HCT116 (cell line): ENCODE measurements around the gene PZP. TPM values are rescaled to one million over a fixed set of nuclear protein-coding genes. Genes with fewer than 3 reads are reported as not detected.

Experiments used
- ATAC-seq: fragments of 200-7000 bp; cut with Tn5 transposase; 2 replicates; pipeline ENCODE4 v1.9.1; 2020; ENCODE audit warnings: mild to moderate bottlenecking, moderate library complexity
- BruUV-seq: library from RNA; stranded (reverse); fragments of 400-500 nt; replicated peaks from 2 replicates; lab custom pipeline; 2021; lab: Mats Ljungman, UMichigan
- CTCF ChIA-PET: fragments of 300-600 bp; sonication (Branson Sonifier 250); formaldehyde crosslinking; loops from one replicate; lab custom pipeline; 2021; ENCODE audit warnings: antibody characterized with exemption; lab: Charles Lee
- POLR2A ChIA-PET: fragments of 300-600, 350-600 bp; sonication (Branson Sonifier 250); formaldehyde crosslinking; loops from one replicate; lab custom pipeline; 2021; ENCODE audit warnings: antibody characterized with exemption; lab: Charles Lee
- RAD21 ChIA-PET, 2 experiments: fragments of 300-600 bp; sonication (Branson Sonifier 250); formaldehyde crosslinking; loops; one replicate each; lab custom pipeline; 2023; ENCODE audit warnings: low total read pairs in 2 of 2; ENCODE audit not compliant: uncharacterized antibody in 2 of 2, unreplicated experiment in 2 of 2, low non-redundant PET in 1 of 2; lab: Charles Lee
- DNase-seq: peaks from one replicate; pipeline ENCODE4 v3.0.0-alpha.2; 2010; ENCODE audit warnings: low read depth, low spot score
- H2AFZ ChIP-seq: fragments of 200-600 bp; shearing (Covaris generic), sonication (generic); 2 replicates; pipeline ENCODE4 v1.6.1; 2017; ENCODE audit warnings: low read depth, mixed run types, mixed read lengths, antibody characterized with exemption, low read length; ENCODE audit not compliant: poor library complexity, severe bottlenecking
- H3K27ac ChIP-seq: 2 replicates; pipeline ENCODE4 v1.5.1; 2012; ENCODE audit warnings: low read depth, low read length
- H3K27me3 ChIP-seq: fragments of 200-600 bp; sonication (generic); 2 replicates; pipeline ENCODE4 v1.6.1; 2016; ENCODE audit warnings: mixed run types, low read length, mixed read lengths; ENCODE audit not compliant: insufficient read depth
- H3K36me3 ChIP-seq, 2 experiments: fragments of 200-500 bp in 1 of 2; fragments of 200-600 bp in 1 of 2; sonication (Bioruptor generic) in 1 of 2; sonication (generic) in 1 of 2; 2 replicates each; pipeline versions ENCODE4 v1.5.1 to v1.6.1; 2014 to 2016; ENCODE audit warnings: low read length in 2 of 2, inconsistent platforms in 1 of 2, mixed read lengths in 1 of 2, mixed run types in 1 of 2; ENCODE audit not compliant: insufficient read depth in 2 of 2, control insufficient read depth in 1 of 2
- H3K4me1 ChIP-seq, 2 experiments: fragments of 200-600 bp in 1 of 2; sonication (generic) in 1 of 2; 2 replicates each; pipeline versions ENCODE4 v1.5.1 to v1.6.1; 2012 to 2017; ENCODE audit warnings: low read length in 2 of 2, inconsistent platforms in 1 of 2, mild to moderate bottlenecking in 1 of 2, mixed read lengths in 1 of 2, mixed run types in 1 of 2, moderate library complexity in 1 of 2; ENCODE audit not compliant: insufficient read depth in 2 of 2, control insufficient read depth in 1 of 2
- H3K4me2 ChIP-seq: fragments of 200-600 bp; sonication (generic); 2 replicates; pipeline ENCODE4 v1.6.1; 2017; ENCODE audit warnings: mixed run types, low read length, mixed read lengths
- H3K4me3 ChIP-seq, 2 experiments: fragments of 200-600 bp in 1 of 2; sonication (generic) in 1 of 2; replicated peaks in 1 of 2; 2 replicates each; pipeline ENCODE4 v1.5.1; 2011 to 2016; ENCODE audit warnings: low read length in 2 of 2, control low read depth in 1 of 2, low read depth in 1 of 2, mild to moderate bottlenecking in 1 of 2, mixed read lengths in 1 of 2, mixed run types in 1 of 2
- H3K79me2 ChIP-seq: fragments of 200-600 bp; sonication (generic); 2 replicates; pipeline ENCODE4 v1.6.1; 2017; ENCODE audit warnings: mild to moderate bottlenecking, mixed run types, low read length, moderate library complexity, mixed read lengths; ENCODE audit not compliant: insufficient read depth
- H3K9ac ChIP-seq: fragments of 200-600 bp; sonication (generic); 2 replicates; pipeline ENCODE4 v1.6.1; 2016; ENCODE audit warnings: low read length, mixed read lengths
- H3K9me2 ChIP-seq: fragments of 200-600 bp; sonication (generic), shearing (Covaris generic); 2 replicates; pipeline ENCODE4 v1.6.1; 2017; ENCODE audit warnings: mixed run types, mild to moderate bottlenecking, moderate library complexity; ENCODE audit not compliant: insufficient read depth
- H3K9me3 ChIP-seq, 2 experiments: fragments of 200-500 bp in 1 of 2; fragments of 200-600 bp in 1 of 2; sonication (Bioruptor generic) in 1 of 2; sonication (generic) in 1 of 2; 2 replicates each; pipeline ENCODE4 v1.6.1; 2014 to 2017; ENCODE audit warnings: low read length in 2 of 2, mixed read lengths in 2 of 2, inconsistent platforms in 1 of 2, low read depth in 1 of 2, mild to moderate bottlenecking in 1 of 2, mixed run types in 1 of 2, moderate library complexity in 1 of 2; ENCODE audit not compliant: control insufficient read depth in 1 of 2, insufficient read depth in 1 of 2
- H4K20me1 ChIP-seq: fragments of 200-600 bp; sonication (generic), shearing (Covaris generic); 2 replicates; pipeline ENCODE4 v1.6.1; 2017; ENCODE audit warnings: mixed run types, mild to moderate bottlenecking, moderate library complexity; ENCODE audit not compliant: insufficient read depth
- CBX3 ChIP-seq: IDR thresholded peaks from 2 replicates; pipeline ENCODE4 v1.6.1; 2012; ENCODE audit warnings: low read depth
- CEBPB ChIP-seq: IDR thresholded peaks from 2 replicates; pipeline ENCODE4 v1.6.1; 2012; ENCODE audit warnings: low read depth
- CTCF ChIP-seq, 3 experiments: fragments of 200-600 bp in 1 of 3; sonication (generic) in 1 of 3; IDR thresholded peaks in 2 of 3; conservative IDR thresholded peaks in 1 of 3; 2 replicates each; pipeline ENCODE4 v1.5.1; 2012 to 2017; ENCODE audit warnings: low read depth in 2 of 3, low read length in 2 of 3, antibody characterized with exemption in 1 of 3, borderline replicate concordance in 1 of 3, control low read depth in 1 of 3, mild to moderate bottlenecking in 1 of 3, mixed read lengths in 1 of 3, mixed run types in 1 of 3, moderate library complexity in 1 of 3; ENCODE audit not compliant: insufficient read depth in 1 of 3
- EGR1 ChIP-seq: IDR thresholded peaks from 2 replicates; pipeline ENCODE4 v1.6.1; 2012; ENCODE audit warnings: low read depth
- ELF1 ChIP-seq: IDR thresholded peaks from 2 replicates; pipeline ENCODE4 v1.6.1; 2012; ENCODE audit warnings: low read depth, borderline replicate concordance
- EZH2 ChIP-seq: fragments of 200-600 bp; sonication (generic); IDR thresholded peaks from 2 replicates; pipeline ENCODE4 v1.6.1; 2017; ENCODE audit warnings: antibody characterized with exemption, mixed run types
- EZH2phosphoT487 ChIP-seq: fragments of 200-600 bp; IDR thresholded peaks from 2 replicates; pipeline ENCODE4 v1.6.1; 2018; ENCODE audit warnings: antibody characterized with exemption, borderline replicate concordance
- FOSL1 ChIP-seq: IDR thresholded peaks from 2 replicates; pipeline ENCODE4 v1.6.1; 2012; ENCODE audit warnings: low read depth
- JUND ChIP-seq: IDR thresholded peaks from 2 replicates; pipeline ENCODE4 v1.6.1; 2012
- POLR2AphosphoS5 ChIP-seq: IDR thresholded peaks from 2 replicates; pipeline ENCODE4 v1.6.1; 2011; ENCODE audit warnings: mild to moderate bottlenecking, low read depth, low read length, moderate library complexity
- RAD21 ChIP-seq: IDR thresholded peaks from 2 replicates; pipeline ENCODE4 v1.6.1; 2012; ENCODE audit warnings: low read depth, mild to moderate bottlenecking
- SIN3A ChIP-seq: IDR thresholded peaks from 2 replicates; pipeline ENCODE4 v1.6.1; 2012; ENCODE audit warnings: low read depth
- SP1 ChIP-seq: IDR thresholded peaks from 2 replicates; pipeline ENCODE4 v1.6.1; 2012; ENCODE audit warnings: low read depth
- SRF ChIP-seq: IDR thresholded peaks from 2 replicates; pipeline ENCODE4 v1.6.1; 2012; ENCODE audit warnings: low read depth
- TCF7L2 ChIP-seq: IDR thresholded peaks from 2 replicates; pipeline ENCODE4 v1.7.0; 2011; ENCODE audit warnings: borderline replicate concordance, inconsistent platforms; ENCODE audit not compliant: insufficient read depth, insufficient read length; ENCODE audit errors: extremely low read depth
- YY1 ChIP-seq: IDR thresholded peaks from 2 replicates; pipeline ENCODE4 v1.6.1; 2011; ENCODE audit warnings: low read length, low read depth, moderate library complexity, mild to moderate bottlenecking; ENCODE audit not compliant: insufficient replicate concordance; ENCODE audit errors: extremely low read depth
- ZFX ChIP-seq: fragments of 450-650 bp; IDR thresholded peaks from 2 replicates; pipeline ENCODE4 v1.6.1; 2017
- intact Hi-C: fragments of 100-400 bp; cut with micrococcal nuclease; formaldehyde crosslinking; loops from 2 replicates; pipeline ENCODE4 v1.10.0; 2022
- total RNA-seq: library from RNA; stranded (reverse); gene quantifications from one replicate; pipeline ENCODE4 v1.2.1, GENCODE V29; 2021; ENCODE audit not compliant: unreplicated experiment
- TF ChIP-seq, protein P1 (sequence below): IDR thresholded peaks from 2 replicates; pipeline ENCODE4 v1.6.1; 2011; ENCODE audit warnings: mild to moderate bottlenecking, low read length, moderate library complexity; ENCODE audit not compliant: insufficient replicate concordance; ENCODE audit errors: extremely low read depth
- TF ChIP-seq, protein P2 (sequence below): IDR thresholded peaks from 2 replicates; pipeline ENCODE4 v1.6.1; 2012

The PZP gene
- total RNA-seq, 1 experiment from 2014 or later = not detected

DNA sequence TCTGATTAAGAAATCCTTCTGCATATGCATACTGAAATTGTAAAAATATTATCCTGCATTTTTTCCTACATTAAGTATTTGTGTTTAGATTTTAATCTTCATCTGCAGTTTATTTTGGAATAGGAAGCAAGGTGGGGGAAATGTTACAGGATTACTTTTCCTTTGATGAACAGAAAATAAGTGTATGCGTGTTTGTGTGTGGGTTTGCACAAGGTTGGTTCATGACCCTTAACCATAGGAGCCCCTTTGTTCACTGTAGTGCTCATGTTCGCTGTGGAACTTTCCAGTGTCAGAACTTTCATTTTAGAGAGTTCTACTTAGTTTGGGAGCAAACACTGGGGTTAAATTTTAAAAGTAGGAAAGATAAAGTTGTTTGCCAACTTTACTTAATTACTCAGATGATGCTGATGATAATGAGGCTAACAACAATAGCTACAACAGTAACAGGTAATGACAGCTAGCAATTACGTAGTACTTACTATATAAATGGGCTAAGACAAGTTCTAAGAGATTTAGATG lies 86.0 kb downstream of the PZP start:
- peaks cover 61% of the 10 kb centered on the region for H3K27me3 ChIP-seq
- intact Hi-C loops = no loop called here
- ATAC-seq (no peak), DNase-seq (no peak)
- no peaks in the 10 kb centered on the region for H4K20me1 ChIP-seq
- POLR2A ChIA-PET = no interaction called here
- RAD21 ChIA-PET = no interaction called here
- CTCF ChIA-PET = no interaction called here
- no peaks in the 10 kb centered on the region for H3K9me3 ChIP-seq
- H3K4me3 ChIP-seq = no peak overlapping the region
- TF ChIP-seq EZH2 (no peak), SP1 (no peak), FOSL1 (no peak), CEBPB (no peak), YY1 (no peak), CBX3 (no peak), ZFX (no peak), SIN3A (no peak), POLR2AphosphoS5 (no peak), EZH2phosphoT487 (no peak), TCF7L2 (no peak), EGR1 (no peak), SRF (no peak), ELF1 (no peak), CTCF (IDR thresholded peaks at IDR 0.05 in 2 of 3, conservative IDR thresholded peaks at IDR 0.05 in 1 of 3; ENCODE audit: borderline replicate concordance in 1 of 3, insufficient read depth in 1 of 3, low read depth in 2 of 3, low read length in 2 of 3) (no peak), JUND (no peak), RAD21 (no peak)
- TF ChIP-seq, protein P1, sequence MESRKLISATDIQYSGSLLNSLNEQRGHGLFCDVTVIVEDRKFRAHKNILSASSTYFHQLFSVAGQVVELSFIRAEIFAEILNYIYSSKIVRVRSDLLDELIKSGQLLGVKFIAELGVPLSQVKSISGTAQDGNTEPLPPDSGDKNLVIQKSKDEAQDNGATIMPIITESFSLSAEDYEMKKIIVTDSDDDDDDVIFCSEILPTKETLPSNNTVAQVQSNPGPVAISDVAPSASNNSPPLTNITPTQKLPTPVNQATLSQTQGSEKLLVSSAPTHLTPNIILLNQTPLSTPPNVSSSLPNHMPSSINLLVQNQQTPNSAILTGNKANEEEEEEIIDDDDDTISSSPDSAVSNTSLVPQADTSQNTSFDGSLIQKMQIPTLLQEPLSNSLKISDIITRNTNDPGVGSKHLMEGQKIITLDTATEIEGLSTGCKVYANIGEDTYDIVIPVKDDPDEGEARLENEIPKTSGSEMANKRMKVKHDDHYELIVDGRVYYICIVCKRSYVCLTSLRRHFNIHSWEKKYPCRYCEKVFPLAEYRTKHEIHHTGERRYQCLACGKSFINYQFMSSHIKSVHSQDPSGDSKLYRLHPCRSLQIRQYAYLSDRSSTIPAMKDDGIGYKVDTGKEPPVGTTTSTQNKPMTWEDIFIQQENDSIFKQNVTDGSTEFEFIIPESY = no peak
- TF ChIP-seq, protein P2, sequence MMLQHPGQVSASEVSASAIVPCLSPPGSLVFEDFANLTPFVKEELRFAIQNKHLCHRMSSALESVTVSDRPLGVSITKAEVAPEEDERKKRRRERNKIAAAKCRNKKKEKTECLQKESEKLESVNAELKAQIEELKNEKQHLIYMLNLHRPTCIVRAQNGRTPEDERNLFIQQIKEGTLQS = no peak
- H3K9me2 ChIP-seq = no peaks in the 10 kb centered on the region
- H3K27ac ChIP-seq = no peak overlapping the region
- no peaks in the 10 kb centered on the region for H3K4me1 ChIP-seq
- H3K36me3 ChIP-seq = no peaks in the 10 kb centered on the region
- H2AFZ ChIP-seq = no peak overlapping the region
- H3K9ac ChIP-seq = no peak overlapping the region
- H3K4me2 ChIP-seq = no peak overlapping the region
- BruUV-seq = no TSS peak
- H3K79me2 ChIP-seq = no peaks in the 10 kb centered on the region
